WTC11 (cell line): ENCODE results near the gene FBLL1. TPM values are rescaled to one million over a fixed set of nuclear protein-coding genes. Genes with fewer than 3 reads are reported as not detected.
"Not testable (repeated sequence)": the region's sequence is repeated elsewhere in the genome, so short reads cannot be mapped to it uniquely, and the experiment has no call there.

ENCODE experiments used
- ATAC-seq: fragments of 200-7000 bp; cut with Tn5 transposase; 2 replicates; pipeline ENCODE4 v1.10.0; 2021; ENCODE audit warnings: mild to moderate bottlenecking, moderate library complexity
- CTCF ChIA-PET: fragments of 300-600 bp; sonication (Branson Sonifier 250); formaldehyde crosslinking; loops from one replicate; lab custom pipeline; 2021; ENCODE audit warnings: antibody characterized with exemption; lab: Charles Lee
- POLR2A ChIA-PET: fragments of 350-600 bp; sonication (Branson Sonifier 250); formaldehyde crosslinking; loops from one replicate; lab custom pipeline; 2021; ENCODE audit warnings: antibody characterized with exemption; lab: Charles Lee
- DNase-seq: peaks from one replicate; pipeline ENCODE4 v3.0.0; 2021; ENCODE audit warnings: low spot score
- H3K27ac Mint-ChIP-seq: 2 replicates; pipeline ENCODE4 v1.8.0; 2021; ENCODE audit warnings: mixed read lengths
- H3K27me3 Mint-ChIP-seq: 2 replicates; pipeline ENCODE4 v1.8.0; 2021; ENCODE audit warnings: low read depth, mild to moderate bottlenecking, moderate library complexity, mixed read lengths
- H3K36me3 Mint-ChIP-seq: 2 replicates; pipeline ENCODE4 v1.8.0; 2021; ENCODE audit warnings: mixed read lengths
- H3K4me1 Mint-ChIP-seq: 2 replicates; pipeline ENCODE4 v1.8.0; 2022; ENCODE audit warnings: mixed read lengths
- H3K4me3 Mint-ChIP-seq: 2 replicates; pipeline ENCODE4 v1.8.0; 2021; ENCODE audit warnings: mild to moderate bottlenecking, moderate library complexity, mixed read lengths
- H3K9me3 Mint-ChIP-seq: 2 replicates; pipeline ENCODE4 v1.8.0; 2021; ENCODE audit warnings: mixed read lengths
- ATF2 ChIP-seq: sonication (generic); formaldehyde crosslinking; IDR thresholded peaks from 2 replicates; pipeline ENCODE4 v1.8.1; 2022; ENCODE audit warnings: low read depth, missing genetic modification reagents, borderline replicate concordance
- CBFB ChIP-seq: sonication (generic); formaldehyde crosslinking; IDR thresholded peaks from 2 replicates; pipeline ENCODE4 v1.8.1; 2022; ENCODE audit warnings: mild to moderate bottlenecking, low read depth, missing genetic modification reagents
- CDX4 ChIP-seq: fragments of 250-450 bp; sonication (Bioruptor Pico); IDR thresholded peaks from 2 replicates; pipeline ENCODE4 v1.9.0; 2021; ENCODE audit warnings: moderate library complexity, mild to moderate bottlenecking, inconsistent platforms, borderline replicate concordance
- ERG ChIP-seq: fragments of 250-450 bp; sonication (Bioruptor Pico); IDR thresholded peaks from 2 replicates; pipeline ENCODE4 v1.8.0; 2021; ENCODE audit warnings: mild to moderate bottlenecking
- ESRRA ChIP-seq: sonication (generic); formaldehyde crosslinking; IDR thresholded peaks from 2 replicates; pipeline ENCODE4 v1.8.1; 2022; ENCODE audit warnings: mild to moderate bottlenecking, missing genetic modification reagents, borderline replicate concordance
- IRF1 ChIP-seq: sonication (generic); formaldehyde crosslinking; IDR thresholded peaks from 2 replicates; pipeline ENCODE4 v1.8.0; 2023; ENCODE audit warnings: missing genetic modification reagents
- MAX ChIP-seq: sonication (generic); formaldehyde crosslinking; IDR thresholded peaks from 2 replicates; pipeline ENCODE4 v1.8.0; 2022; ENCODE audit warnings: mild to moderate bottlenecking, missing genetic modification reagents
- PRRX2 ChIP-seq: fragments of 250-450 bp; sonication (Bioruptor Pico); IDR thresholded peaks from 2 replicates; pipeline ENCODE4 v1.8.0; 2021; ENCODE audit warnings: mild to moderate bottlenecking
- SMAD4 ChIP-seq: sonication (generic); formaldehyde crosslinking; IDR thresholded peaks from 2 replicates; pipeline ENCODE4 v1.8.0; 2022; ENCODE audit warnings: mild to moderate bottlenecking, missing genetic modification reagents
- USF2 ChIP-seq: sonication (generic); formaldehyde crosslinking; IDR thresholded peaks from 2 replicates; pipeline ENCODE4 v1.8.1; 2023; ENCODE audit warnings: mild to moderate bottlenecking, missing genetic modification reagents, moderate library complexity
- ZBTB21 ChIP-seq: sonication (generic); formaldehyde crosslinking; IDR thresholded peaks from 2 replicates; pipeline ENCODE4 v1.8.1; 2023; ENCODE audit warnings: mild to moderate bottlenecking, missing genetic modification reagents, borderline replicate concordance
- ZNF121 ChIP-seq: sonication (generic); formaldehyde crosslinking; IDR thresholded peaks from 2 replicates; pipeline ENCODE4 v1.8.0; 2023; ENCODE audit warnings: missing genetic modification reagents
- ZNF219 ChIP-seq: sonication (generic); formaldehyde crosslinking; IDR thresholded peaks from 2 replicates; pipeline ENCODE4 v1.8.0; 2023; ENCODE audit warnings: missing genetic modification reagents, mild to moderate bottlenecking, borderline replicate concordance
- ZNF263 ChIP-seq: sonication (generic); formaldehyde crosslinking; IDR thresholded peaks from 2 replicates; pipeline ENCODE4 v1.8.1; 2022; ENCODE audit warnings: low read depth, mild to moderate bottlenecking, moderate library complexity, missing genetic modification reagents
- ZNF396 ChIP-seq: fragments of 250-450 bp; sonication (Bioruptor Pico); IDR thresholded peaks from 2 replicates; pipeline ENCODE4 v1.8.0; 2021; ENCODE audit warnings: mild to moderate bottlenecking, moderate library complexity, borderline replicate concordance
- ZNF423 ChIP-seq: fragments of 250-450 bp; sonication (Bioruptor Pico); IDR thresholded peaks from 2 replicates; pipeline ENCODE4 v2.1.2; 2022; ENCODE audit warnings: mild to moderate bottlenecking, moderate library complexity
- ZNF671 ChIP-seq: fragments of 250-450 bp; sonication (Bioruptor Pico); IDR thresholded peaks from 2 replicates; pipeline ENCODE4 v1.8.0; 2021; ENCODE audit warnings: mild to moderate bottlenecking
- total RNA-seq: library from RNA; stranded (reverse); gene quantifications from 3 replicates; pipeline ENCODE4 v1.2.3, GENCODE V29; 2021
- TF ChIP-seq, protein P1 (sequence below): sonication (generic); formaldehyde crosslinking; IDR thresholded peaks from 2 replicates; pipeline ENCODE4 v1.8.0; 2022; ENCODE audit warnings: missing genetic modification reagents
- TF ChIP-seq, protein P2 (sequence below): fragments of 250-450 bp; sonication (Bioruptor Pico); IDR thresholded peaks from 2 replicates; pipeline ENCODE4 v1.9.0; 2021; ENCODE audit warnings: mild to moderate bottlenecking

The FBLL1 gene
- total RNA-seq, 1 experiment from 2014 or later = 5.3 TPM

- H3K4me1 Mint-ChIP-seq = peaks cover 11% of the 10 kb centered on the region
- peak; percentile 86 for TF ChIP-seq ZNF121 (CRISPR knock-in tag)
- ATAC-seq, H3K27ac Mint-ChIP-seq, POLR2A ChIA-PET, H3K36me3 Mint-ChIP-seq, H3K4me3 Mint-ChIP-seq, H3K9me3 Mint-ChIP-seq, DNase-seq: not testable (repeated sequence)
- CTCF ChIA-PET = interaction anchor here (1.3 kb wide), 1 partner anchor 214 kb away, joined by 3 read pairs; no protein-coding TSS in a partner anchor
- peaks cover 19% of the 10 kb centered on the region for H3K27me3 Mint-ChIP-seq
Measured at GRCh38 chr5:168534351-168534750, 5.2 kb downstream of the FBLL1 start.

- no peaks in the 10 kb centered on the region for H3K36me3 Mint-ChIP-seq
- H3K27me3 Mint-ChIP-seq = no peaks in the 10 kb centered on the region
- H3K4me1 Mint-ChIP-seq = peaks cover 8% of the 10 kb centered on the region
- no peak overlapping the region for H3K27ac Mint-ChIP-seq
- H3K4me3 Mint-ChIP-seq = no peak overlapping the region
- no peaks in the 10 kb centered on the region for H3K9me3 Mint-ChIP-seq
- DNase-seq (no peak), ATAC-seq (no peak)
- ChIA-PET POLR2A (no interaction called here), CTCF (interaction anchor here (0.9 kb wide), 1 partner anchor 134 kb away, joined by 3 read pairs; no protein-coding TSS in a partner anchor)
- no peak for TF ChIP-seq SMAD4 (CRISPR knock-in tag)
Measured at GRCh38 chr5:168537176-168537575, 8.1 kb downstream of the FBLL1 start.

- Mint-ChIP-seq H3K27ac (no peak overlapping the region), H3K9me3 (no peaks in the 10 kb centered on the region), H3K4me3 (no peak overlapping the region), H3K4me1 (no peaks in the 10 kb centered on the region), H3K27me3 (no peaks in the 10 kb centered on the region), H3K36me3 (peaks cover 40% of the 10 kb centered on the region)
- no peak for DNase-seq
- no peak for ATAC-seq
- ChIA-PET POLR2A (no interaction called here), CTCF (no interaction called here)
- no peak for TF ChIP-seq ATF2 (CRISPR knock-in tag)
Measured at GRCh38 chr5:168549554-168549953, 20.4 kb downstream of the FBLL1 start.

DNA sequence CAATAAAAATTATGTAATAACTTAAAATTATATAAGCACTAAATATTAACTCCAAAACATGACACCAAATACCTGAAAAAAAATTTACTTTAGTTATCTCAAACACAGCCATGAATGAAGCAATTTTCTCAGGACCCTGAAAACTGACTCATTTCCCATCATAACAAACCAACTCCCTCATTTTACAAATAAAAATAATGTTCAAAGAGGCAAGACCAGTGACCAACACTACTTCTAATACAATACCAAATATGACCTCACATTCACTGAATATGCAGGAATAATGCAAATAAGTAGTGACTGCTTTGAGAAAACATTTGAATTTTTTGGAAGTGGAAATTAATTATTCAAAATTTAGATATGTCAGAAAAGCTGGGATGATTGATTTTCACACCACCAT, 21.6 kb downstream of the FBLL1 start:
- no peak for DNase-seq
- ChIA-PET POLR2A (no interaction called here), CTCF (no interaction called here)
- Mint-ChIP-seq H3K4me1 (no peaks in the 10 kb centered on the region), H3K4me3 (no peak overlapping the region), H3K36me3 (peaks cover 48% of the 10 kb centered on the region), H3K27ac (no peak overlapping the region), H3K27me3 (no peaks in the 10 kb centered on the region), H3K9me3 (no peaks in the 10 kb centered on the region)
- ATAC-seq = no peak
- no peak for TF ChIP-seq ZNF219 (CRISPR knock-in tag)
- no peak for TF ChIP-seq ERG (CRISPR knock-in tag)
- no peak for TF ChIP-seq MAX (CRISPR knock-in tag)
- TF ChIP-seq ZBTB21 (CRISPR knock-in tag) = no peak
- TF ChIP-seq, protein P1, sequence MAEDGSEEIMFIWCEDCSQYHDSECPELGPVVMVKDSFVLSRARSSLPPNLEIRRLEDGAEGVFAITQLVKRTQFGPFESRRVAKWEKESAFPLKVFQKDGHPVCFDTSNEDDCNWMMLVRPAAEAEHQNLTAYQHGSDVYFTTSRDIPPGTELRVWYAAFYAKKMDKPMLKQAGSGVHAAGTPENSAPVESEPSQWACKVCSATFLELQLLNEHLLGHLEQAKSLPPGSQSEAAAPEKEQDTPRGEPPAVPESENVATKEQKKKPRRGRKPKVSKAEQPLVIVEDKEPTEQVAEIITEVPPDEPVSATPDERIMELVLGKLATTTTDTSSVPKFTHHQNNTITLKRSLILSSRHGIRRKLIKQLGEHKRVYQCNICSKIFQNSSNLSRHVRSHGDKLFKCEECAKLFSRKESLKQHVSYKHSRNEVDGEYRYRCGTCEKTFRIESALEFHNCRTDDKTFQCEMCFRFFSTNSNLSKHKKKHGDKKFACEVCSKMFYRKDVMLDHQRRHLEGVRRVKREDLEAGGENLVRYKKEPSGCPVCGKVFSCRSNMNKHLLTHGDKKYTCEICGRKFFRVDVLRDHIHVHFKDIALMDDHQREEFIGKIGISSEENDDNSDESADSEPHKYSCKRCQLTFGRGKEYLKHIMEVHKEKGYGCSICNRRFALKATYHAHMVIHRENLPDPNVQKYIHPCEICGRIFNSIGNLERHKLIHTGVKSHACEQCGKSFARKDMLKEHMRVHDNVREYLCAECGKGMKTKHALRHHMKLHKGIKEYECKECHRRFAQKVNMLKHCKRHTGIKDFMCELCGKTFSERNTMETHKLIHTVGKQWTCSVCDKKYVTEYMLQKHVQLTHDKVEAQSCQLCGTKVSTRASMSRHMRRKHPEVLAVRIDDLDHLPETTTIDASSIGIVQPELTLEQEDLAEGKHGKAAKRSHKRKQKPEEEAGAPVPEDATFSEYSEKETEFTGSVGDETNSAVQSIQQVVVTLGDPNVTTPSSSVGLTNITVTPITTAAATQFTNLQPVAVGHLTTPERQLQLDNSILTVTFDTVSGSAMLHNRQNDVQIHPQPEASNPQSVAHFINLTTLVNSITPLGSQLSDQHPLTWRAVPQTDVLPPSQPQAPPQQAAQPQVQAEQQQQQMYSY (CRISPR knock-in tag) = no peak
- TF ChIP-seq ZNF396 (CRISPR knock-in tag) = no peak
- TF ChIP-seq IRF1 = no peak
- no peak for TF ChIP-seq ZNF263 (CRISPR knock-in tag)
- TF ChIP-seq CBFB = no peak
- no peak for TF ChIP-seq ZNF423 (CRISPR knock-in tag)
- no peak for TF ChIP-seq ESRRA (CRISPR knock-in tag)
- TF ChIP-seq PRRX2 = no peak
- TF ChIP-seq, protein P2, sequence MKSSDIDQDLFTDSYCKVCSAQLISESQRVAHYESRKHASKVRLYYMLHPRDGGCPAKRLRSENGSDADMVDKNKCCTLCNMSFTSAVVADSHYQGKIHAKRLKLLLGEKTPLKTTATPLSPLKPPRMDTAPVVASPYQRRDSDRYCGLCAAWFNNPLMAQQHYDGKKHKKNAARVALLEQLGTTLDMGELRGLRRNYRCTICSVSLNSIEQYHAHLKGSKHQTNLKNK (CRISPR knock-in tag) = no peak
- no peak for TF ChIP-seq ZNF671 (CRISPR knock-in tag)
- no peak for TF ChIP-seq CDX4 (CRISPR knock-in tag)
- TF ChIP-seq USF2 = no peak
